ENCODE results near the gene GRM6. TPM values are rescaled to one million over a fixed set of nuclear protein-coding genes. Genes with fewer than 3 reads are reported as not detected.

The GRM6 gene
- total RNA-seq, 1 donor from 2014 or later, result not detected

DNA sequence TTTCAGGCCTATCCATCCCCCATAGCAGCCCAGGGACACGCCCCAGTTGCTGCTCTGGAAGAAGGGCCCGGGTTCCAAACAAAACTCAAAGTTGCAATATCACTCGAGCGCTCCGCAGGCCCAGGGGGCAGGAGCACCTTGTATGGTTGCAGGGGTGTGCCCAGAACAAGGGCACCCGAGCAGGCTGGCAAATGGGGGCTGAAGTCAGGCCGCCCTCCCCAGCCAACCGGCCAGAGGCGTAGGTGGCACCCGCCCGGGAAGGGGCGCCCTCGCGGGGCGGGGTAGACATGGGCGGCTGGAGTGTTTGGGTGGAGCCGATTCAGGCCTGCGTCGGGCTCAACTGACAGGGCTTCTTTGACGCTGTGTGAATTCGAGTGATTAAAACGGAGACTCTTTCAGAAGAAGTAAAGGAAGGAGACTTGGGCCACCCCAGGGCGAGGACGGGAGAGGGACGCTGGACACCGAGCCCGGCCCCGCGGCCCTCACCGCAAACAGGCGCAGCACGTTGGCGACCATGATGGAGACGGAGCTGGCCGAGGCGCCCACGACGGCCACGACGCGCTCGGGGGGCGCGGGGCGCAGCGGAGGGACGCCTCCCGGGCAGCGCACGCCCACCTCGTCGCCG lies 1.1 kb downstream of the GRM6 start:
- Histone ChIP-seq H3K27me3 (ENCODE audit: low read depth) (peaks cover 34% of the 10 kb centered on the region), H3K36me3 (no peaks in the 10 kb centered on the region), H3K4me1 (no peaks in the 10 kb centered on the region), H3K4me3 (no peak overlapping the region), H3K9me3 (no peaks in the 10 kb centered on the region), H3K27ac (no peak overlapping the region)
- intact Hi-C loops (cut with DNase I), result no loop called here
- TF ChIP-seq, protein P1, sequence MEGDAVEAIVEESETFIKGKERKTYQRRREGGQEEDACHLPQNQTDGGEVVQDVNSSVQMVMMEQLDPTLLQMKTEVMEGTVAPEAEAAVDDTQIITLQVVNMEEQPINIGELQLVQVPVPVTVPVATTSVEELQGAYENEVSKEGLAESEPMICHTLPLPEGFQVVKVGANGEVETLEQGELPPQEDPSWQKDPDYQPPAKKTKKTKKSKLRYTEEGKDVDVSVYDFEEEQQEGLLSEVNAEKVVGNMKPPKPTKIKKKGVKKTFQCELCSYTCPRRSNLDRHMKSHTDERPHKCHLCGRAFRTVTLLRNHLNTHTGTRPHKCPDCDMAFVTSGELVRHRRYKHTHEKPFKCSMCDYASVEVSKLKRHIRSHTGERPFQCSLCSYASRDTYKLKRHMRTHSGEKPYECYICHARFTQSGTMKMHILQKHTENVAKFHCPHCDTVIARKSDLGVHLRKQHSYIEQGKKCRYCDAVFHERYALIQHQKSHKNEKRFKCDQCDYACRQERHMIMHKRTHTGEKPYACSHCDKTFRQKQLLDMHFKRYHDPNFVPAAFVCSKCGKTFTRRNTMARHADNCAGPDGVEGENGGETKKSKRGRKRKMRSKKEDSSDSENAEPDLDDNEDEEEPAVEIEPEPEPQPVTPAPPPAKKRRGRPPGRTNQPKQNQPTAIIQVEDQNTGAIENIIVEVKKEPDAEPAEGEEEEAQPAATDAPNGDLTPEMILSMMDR (IDR thresholded peaks at IDR 0.05), result no peak
- DNase-seq, result no peak
- ATAC-seq, result no peak

DNA sequence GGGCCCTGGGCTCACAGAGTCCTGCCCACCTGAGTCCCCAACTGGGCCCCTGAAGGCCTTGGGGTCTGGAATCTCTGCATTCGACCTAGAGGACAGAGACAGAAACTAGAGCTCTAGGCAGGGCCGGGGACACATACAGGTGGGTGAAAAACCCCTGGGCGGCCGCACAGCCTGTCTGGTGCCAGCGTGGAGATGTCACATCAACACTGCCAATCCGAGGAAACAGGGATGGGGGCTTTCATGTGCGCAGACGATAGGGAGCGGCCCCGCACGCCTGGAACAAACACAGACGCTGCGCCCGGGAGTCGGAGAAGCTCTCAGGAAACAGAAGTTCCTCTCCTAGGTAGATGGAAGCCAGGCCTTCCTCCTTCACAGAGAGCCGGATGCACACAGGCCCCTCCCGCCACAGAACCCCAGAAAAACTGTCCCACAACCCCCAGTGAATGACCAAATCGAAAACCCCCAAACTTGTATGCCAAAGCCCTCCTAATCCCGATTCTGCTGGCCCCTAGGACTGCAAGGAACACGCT lies 1.8 kb downstream of the GRM6 start:
- intact Hi-C loops (cut with DNase I), result no loop called here
- H3K27me3 ChIP-seq (ENCODE audit: low read depth), result peaks cover 34% of the 10 kb centered on the region
- DNase-seq, result no peak

DNA sequence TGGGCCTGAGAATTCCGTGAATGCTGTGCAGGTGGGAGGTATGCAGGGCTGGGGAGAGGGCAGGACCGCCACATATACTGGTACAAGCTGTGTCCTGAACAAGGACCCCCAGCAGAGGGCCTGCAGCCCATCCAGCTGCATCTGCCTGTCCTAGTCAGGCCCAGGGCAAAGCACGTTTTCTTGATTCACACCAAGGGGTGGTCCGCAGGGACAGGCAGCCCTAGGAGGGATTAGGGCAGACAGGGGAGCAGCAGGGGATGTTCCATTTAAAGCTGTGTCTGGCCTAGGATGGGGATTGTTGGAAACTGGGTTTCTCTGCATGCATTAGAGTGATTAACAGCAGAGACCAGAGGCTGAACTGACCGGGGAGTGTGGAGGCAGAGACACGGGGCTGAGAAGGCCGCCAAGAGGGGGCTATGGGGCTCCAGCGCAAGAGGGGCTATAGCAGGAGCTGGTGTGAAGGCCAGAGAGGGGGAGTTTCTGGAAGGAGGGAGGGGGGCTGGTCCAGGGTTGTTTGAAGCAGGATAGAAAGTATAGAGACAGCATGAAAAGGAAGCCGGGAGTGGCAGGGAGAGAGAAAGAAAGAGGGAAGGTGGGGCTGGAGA lies 2.7 kb downstream of the GRM6 start:
- ATAC-seq (no peak), DNase-seq (no peak)
- Histone ChIP-seq H3K9me3 (peaks cover 10% of the 10 kb centered on the region), H3K36me3 (no peaks in the 10 kb centered on the region), H3K4me1 (no peaks in the 10 kb centered on the region), H3K27ac (no peak overlapping the region), H3K4me3 (no peak overlapping the region), H3K27me3 (ENCODE audit: low read depth) (peaks cover 34% of the 10 kb centered on the region)
- intact Hi-C loops (cut with DNase I), result no loop called here
- TF ChIP-seq, protein P1 (IDR thresholded peaks at IDR 0.05), result no peak

More for the DNA sequence above, 1.8 kb downstream of the GRM6 start:
- TF ChIP-seq, protein P1 (IDR thresholded peaks at IDR 0.05), result no peak
- no peak overlapping the region for H3K4me3 ChIP-seq
- no peaks in the 10 kb centered on the region for H3K36me3 ChIP-seq
- H3K27ac ChIP-seq, result no peak overlapping the region
- H3K4me1 ChIP-seq, result no peaks in the 10 kb centered on the region
- no peak for ATAC-seq
- peaks cover 6% of the 10 kb centered on the region for H3K9me3 ChIP-seq

DNA sequence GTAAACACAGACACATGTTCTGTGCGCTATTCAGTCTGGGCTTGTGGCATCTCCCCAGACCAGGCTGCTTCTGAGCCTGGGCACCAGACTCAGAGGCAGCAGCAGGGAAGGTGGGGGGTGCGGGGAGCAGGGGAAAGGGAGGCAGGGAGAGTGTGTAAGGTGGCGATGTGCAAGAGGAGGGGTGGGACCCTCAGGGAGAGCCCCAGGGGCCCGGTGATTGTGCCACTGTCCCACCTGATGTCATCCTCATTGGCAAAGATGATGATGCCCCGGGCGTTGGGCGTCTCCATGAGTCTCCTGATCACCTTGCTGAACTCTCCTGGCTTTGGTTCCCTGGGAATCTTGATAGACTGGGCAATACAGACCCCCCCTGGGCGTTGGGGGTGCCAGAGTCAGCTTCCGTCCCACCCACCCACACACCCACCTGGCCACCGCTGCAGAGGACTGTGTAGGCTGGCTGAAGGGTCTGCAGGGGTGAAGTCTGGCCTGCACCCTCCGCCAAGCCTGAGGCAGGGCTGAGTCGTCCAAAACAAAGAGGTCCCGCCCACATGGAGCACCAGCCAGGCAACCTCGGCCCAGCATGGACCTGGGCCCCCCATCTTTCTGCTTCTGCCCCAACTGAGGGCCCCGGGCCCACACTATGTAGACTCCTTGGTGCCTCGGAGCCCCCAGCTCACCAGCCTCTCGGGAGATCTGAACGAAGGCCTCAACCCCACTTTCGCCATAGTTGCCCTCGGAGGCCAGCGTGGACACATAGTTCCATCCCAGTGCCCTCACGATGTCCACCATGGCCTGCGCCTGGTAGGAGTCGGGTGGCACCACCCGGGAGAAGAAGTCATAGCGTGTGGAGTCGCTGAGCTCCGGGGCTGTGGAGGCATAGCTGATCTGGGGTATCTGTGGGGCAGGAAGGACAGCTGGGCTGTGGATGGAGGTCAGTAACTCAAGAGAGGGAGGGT lies 3.7 kb downstream of the GRM6 start:
- Histone ChIP-seq H3K27me3 (ENCODE audit: low read depth) (peaks cover 31% of the 10 kb centered on the region), H3K36me3 (no peaks in the 10 kb centered on the region), H3K4me1 (no peaks in the 10 kb centered on the region), H3K4me3 (no peak overlapping the region), H3K9me3 (peaks cover 19% of the 10 kb centered on the region), H3K27ac (no peak overlapping the region)
- ATAC-seq, result no peak
- intact Hi-C loops (cut with DNase I), result no loop called here
- TF ChIP-seq, protein P1 (IDR thresholded peaks at IDR 0.05), result no peak
- no peak for DNase-seq

DNA sequence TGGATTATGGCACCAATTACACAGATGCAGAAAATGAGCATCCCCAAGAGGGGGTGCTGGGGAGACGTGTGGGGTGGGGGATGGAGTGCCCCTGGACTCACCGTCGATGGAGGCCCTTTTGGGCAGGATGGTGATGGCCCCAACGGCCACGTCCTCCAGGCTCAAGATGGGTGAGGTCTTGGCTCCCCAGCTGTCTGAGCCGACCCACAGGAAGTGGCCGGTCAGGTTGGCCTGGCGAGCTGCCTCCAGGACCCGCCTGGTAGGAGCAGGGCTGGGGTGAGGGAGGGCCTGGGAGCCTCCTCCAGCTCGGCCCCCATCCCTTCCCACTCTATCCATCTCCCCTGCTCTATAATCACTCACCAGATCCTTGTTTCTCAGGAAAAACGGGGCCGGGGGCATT lies 4.6 kb downstream of the GRM6 start:
- DNase-seq, result no peak
- ATAC-seq, result no peak
- H3K9me3 ChIP-seq, result peaks cover 27% of the 10 kb centered on the region
- TF ChIP-seq, protein P1 (IDR thresholded peaks at IDR 0.05), result no peak
- peaks cover 21% of the 10 kb centered on the region for H3K27me3 ChIP-seq (ENCODE audit: low read depth)
- H3K4me3 ChIP-seq, result no peak overlapping the region
- intact Hi-C loops (cut with DNase I), result no loop called here
- no peaks in the 10 kb centered on the region for H3K4me1 ChIP-seq
- H3K27ac ChIP-seq, result no peak overlapping the region
- no peaks in the 10 kb centered on the region for H3K36me3 ChIP-seq

Measured in lower lobe of right lung (tissue), 2 donors.